ENCODE data around the gene STUB1.
"Not testable (repeated sequence)": the region's sequence is repeated elsewhere in the genome, so short reads cannot be mapped to it uniquely, and the experiment has no call there.

DNA sequence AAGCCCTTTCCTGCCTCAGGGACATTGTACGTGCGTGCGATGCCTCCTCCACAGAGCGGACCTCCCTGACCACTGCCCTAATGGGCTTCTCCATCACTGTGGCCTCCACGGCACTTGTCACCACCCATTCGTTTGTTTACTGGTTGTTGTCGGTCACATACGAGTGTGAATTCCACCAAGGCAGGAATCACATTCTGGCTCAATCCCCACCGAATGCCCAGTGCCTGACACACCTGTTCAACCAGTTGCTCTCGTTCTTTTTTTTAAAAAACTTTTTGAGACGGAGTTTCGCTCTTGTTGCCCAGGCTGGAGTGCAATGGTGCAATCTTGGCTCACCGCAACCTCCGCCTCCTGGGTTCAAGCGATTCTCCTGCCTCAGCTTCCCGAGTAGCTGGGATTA lies 11.0 kb downstream of the STUB1 start:
- TF ChIP-seq FOSL1 (IDR thresholded peaks at IDR 0.05; ENCODE audit: low read depth); SIN3A (IDR thresholded peaks at IDR 0.05; ENCODE audit: low read depth); POLR2AphosphoS5 (IDR thresholded peaks at IDR 0.05; ENCODE audit: low read depth, low read length); CEBPB (IDR thresholded peaks at IDR 0.05; ENCODE audit: low read depth); SP1 (IDR thresholded peaks at IDR 0.05; ENCODE audit: low read depth); POLR2A (IDR thresholded peaks at IDR 0.05; ENCODE audit: borderline replicate concordance, extremely low read depth, insufficient read depth, insufficient read length); ELF1 (IDR thresholded peaks at IDR 0.05; ENCODE audit: borderline replicate concordance, low read depth); RAD21 (IDR thresholded peaks at IDR 0.05; ENCODE audit: low read depth); SRF (IDR thresholded peaks at IDR 0.05; ENCODE audit: low read depth): not testable (repeated sequence)
- TF ChIP-seq, protein P1, sequence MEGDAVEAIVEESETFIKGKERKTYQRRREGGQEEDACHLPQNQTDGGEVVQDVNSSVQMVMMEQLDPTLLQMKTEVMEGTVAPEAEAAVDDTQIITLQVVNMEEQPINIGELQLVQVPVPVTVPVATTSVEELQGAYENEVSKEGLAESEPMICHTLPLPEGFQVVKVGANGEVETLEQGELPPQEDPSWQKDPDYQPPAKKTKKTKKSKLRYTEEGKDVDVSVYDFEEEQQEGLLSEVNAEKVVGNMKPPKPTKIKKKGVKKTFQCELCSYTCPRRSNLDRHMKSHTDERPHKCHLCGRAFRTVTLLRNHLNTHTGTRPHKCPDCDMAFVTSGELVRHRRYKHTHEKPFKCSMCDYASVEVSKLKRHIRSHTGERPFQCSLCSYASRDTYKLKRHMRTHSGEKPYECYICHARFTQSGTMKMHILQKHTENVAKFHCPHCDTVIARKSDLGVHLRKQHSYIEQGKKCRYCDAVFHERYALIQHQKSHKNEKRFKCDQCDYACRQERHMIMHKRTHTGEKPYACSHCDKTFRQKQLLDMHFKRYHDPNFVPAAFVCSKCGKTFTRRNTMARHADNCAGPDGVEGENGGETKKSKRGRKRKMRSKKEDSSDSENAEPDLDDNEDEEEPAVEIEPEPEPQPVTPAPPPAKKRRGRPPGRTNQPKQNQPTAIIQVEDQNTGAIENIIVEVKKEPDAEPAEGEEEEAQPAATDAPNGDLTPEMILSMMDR (IDR thresholded peaks at IDR 0.05 in 2 of 3, conservative IDR thresholded peaks at IDR 0.05 in 1 of 3; ENCODE audit: borderline replicate concordance in 1 of 3, insufficient read depth in 1 of 3, low read depth in 2 of 3, low read length in 2 of 3) = not testable (repeated sequence)
- TF ChIP-seq, protein P2, sequence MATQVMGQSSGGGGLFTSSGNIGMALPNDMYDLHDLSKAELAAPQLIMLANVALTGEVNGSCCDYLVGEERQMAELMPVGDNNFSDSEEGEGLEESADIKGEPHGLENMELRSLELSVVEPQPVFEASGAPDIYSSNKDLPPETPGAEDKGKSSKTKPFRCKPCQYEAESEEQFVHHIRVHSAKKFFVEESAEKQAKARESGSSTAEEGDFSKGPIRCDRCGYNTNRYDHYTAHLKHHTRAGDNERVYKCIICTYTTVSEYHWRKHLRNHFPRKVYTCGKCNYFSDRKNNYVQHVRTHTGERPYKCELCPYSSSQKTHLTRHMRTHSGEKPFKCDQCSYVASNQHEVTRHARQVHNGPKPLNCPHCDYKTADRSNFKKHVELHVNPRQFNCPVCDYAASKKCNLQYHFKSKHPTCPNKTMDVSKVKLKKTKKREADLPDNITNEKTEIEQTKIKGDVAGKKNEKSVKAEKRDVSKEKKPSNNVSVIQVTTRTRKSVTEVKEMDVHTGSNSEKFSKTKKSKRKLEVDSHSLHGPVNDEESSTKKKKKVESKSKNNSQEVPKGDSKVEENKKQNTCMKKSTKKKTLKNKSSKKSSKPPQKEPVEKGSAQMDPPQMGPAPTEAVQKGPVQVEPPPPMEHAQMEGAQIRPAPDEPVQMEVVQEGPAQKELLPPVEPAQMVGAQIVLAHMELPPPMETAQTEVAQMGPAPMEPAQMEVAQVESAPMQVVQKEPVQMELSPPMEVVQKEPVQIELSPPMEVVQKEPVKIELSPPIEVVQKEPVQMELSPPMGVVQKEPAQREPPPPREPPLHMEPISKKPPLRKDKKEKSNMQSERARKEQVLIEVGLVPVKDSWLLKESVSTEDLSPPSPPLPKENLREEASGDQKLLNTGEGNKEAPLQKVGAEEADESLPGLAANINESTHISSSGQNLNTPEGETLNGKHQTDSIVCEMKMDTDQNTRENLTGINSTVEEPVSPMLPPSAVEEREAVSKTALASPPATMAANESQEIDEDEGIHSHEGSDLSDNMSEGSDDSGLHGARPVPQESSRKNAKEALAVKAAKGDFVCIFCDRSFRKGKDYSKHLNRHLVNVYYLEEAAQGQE (IDR thresholded peaks at IDR 0.05; ENCODE audit: low read depth) = not testable (repeated sequence)
- TF ChIP-seq, protein P3, sequence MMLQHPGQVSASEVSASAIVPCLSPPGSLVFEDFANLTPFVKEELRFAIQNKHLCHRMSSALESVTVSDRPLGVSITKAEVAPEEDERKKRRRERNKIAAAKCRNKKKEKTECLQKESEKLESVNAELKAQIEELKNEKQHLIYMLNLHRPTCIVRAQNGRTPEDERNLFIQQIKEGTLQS (IDR thresholded peaks at IDR 0.05) = not testable (repeated sequence)
